GM21529 (cell line): ENCODE measurements around the gene RAD54L2.
"Not testable (repeated sequence)": the region's sequence is repeated elsewhere in the genome, so short reads cannot be mapped to it uniquely, and the experiment has no call there.

Experiments
- ATAC-seq: cut with Tn5 transposase; IDR thresholded peaks from one replicate; pipeline ENCODE4 v1.9.1; 2021; ENCODE audit not compliant: unreplicated experiment

Gene RAD54L2

GRCh38 chr3:51542596-51542995 is 4.1 kb downstream of the RAD54L2 start:
- not testable (repeated sequence) for ATAC-seq

- ATAC-seq = no peak
These were observed 5.7 kb downstream of the RAD54L2 start for GRCh38 chr3:51544011-51544775.

- ATAC-seq = no peak
These were observed 8.8 kb downstream of the RAD54L2 start for GRCh38 chr3:51547274-51547673.

- ATAC-seq = no peak
These were observed 10.8 kb downstream of the RAD54L2 start for GRCh38 chr3:51549311-51549710.

- no peak for ATAC-seq
These were observed 11.7 kb downstream of the RAD54L2 start for GRCh38 chr3:51550080-51550819.

GRCh38 chr3:51557993-51558392 is 19.5 kb downstream of the RAD54L2 start:
- no peak for ATAC-seq

- ATAC-seq = no peak
These were observed 20.9 kb downstream of the RAD54L2 start for GRCh38 chr3:51559411-51559888.

GRCh38 chr3:51559961-51560360 is 21.4 kb downstream of the RAD54L2 start:
- no peak for ATAC-seq

- not testable (repeated sequence) for ATAC-seq
These were observed 23.9 kb downstream of the RAD54L2 start for GRCh38 chr3:51562403-51562802.

GRCh38 chr3:51568036-51568435 is 29.5 kb downstream of the RAD54L2 start:
- no peak for ATAC-seq

- no peak for ATAC-seq
These were observed 30.5 kb downstream of the RAD54L2 start for GRCh38 chr3:51568996-51569395.

- no peak for ATAC-seq
These were observed 39.7 kb downstream of the RAD54L2 start for GRCh38 chr3:51578238-51578637.

GRCh38 chr3:51580418-51580817 is 41.9 kb downstream of the RAD54L2 start:
- ATAC-seq = no peak

- ATAC-seq = no peak
These were observed 43.0 kb downstream of the RAD54L2 start for GRCh38 chr3:51581524-51581923.

- ATAC-seq = no peak
These were observed 46.7 kb downstream of the RAD54L2 start for GRCh38 chr3:51585197-51585596.

- no peak for ATAC-seq
These were observed 47.4 kb downstream of the RAD54L2 start for GRCh38 chr3:51585871-51586270.
